Stimulated activated CD4-positive, alpha-beta T cell treated with anti-CD3 and anti-CD28 coated beads, Interleukin-2, amount 100 ng/mL, for 24 hours (primary cell): ENCODE measurements around the gene WNT1.

ENCODE experiments used
- DNase-seq, 2 donors: peaks; one replicate each; pipeline ENCODE4 v3.0.0-alpha.2; 2020

The WNT1 gene

DNA sequence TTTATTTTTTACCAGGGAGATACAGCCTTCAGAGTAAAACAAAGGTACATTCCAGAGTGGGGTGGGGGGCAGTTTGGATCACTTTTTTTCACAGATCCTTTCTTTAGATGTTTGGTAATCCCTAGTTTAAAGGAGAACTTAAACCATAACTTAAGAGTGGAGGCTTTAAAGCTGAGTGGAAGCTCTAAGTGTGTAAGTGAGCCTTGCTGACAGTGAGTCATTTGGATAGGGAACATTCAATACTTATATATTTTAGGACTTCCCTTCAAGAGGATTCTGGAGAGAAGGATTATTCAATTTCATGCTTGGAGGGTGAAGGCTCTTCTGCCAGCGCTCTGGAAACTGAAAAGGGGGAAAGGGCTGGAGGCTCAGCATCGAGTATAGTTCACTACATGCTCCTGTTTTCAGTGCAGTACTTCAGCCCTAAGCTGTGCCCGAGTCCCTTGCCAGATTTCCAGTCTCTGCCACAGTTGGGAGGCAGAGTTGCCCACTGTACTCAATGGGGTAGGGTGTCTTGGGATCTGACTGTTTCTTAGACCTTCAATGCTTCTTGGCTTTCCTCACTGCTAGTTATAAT lies 32.1 kb downstream of the WNT1 start:
- DNase-seq, result no peak

- DNase-seq, result no peak
Measured at GRCh38 chr12:49012739-49013138, 34.6 kb downstream of the WNT1 start.

- DNase-seq, result no peak
Measured at GRCh38 chr12:49013428-49013827, 35.3 kb downstream of the WNT1 start.

- no peak for DNase-seq
Measured at GRCh38 chr12:49014547-49014946, 36.4 kb downstream of the WNT1 start.

DNA sequence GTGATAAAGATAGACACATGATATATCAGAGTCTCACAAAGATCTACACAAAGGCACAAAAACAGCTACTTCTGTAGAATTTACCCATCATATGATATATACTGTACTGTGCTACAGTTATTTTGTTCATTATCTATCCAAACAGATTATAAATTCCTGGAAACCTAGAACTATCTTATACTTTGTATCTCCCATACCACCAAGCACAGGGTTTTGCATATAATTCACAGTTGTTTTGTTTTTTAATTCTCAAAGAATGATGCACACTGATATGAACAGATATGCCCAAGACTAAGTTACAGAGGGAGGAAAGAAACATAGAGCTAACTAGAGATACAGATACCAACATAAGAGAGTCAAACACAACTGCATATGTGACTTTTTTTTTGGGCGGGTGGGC lies 37.1 kb downstream of the WNT1 start:
- no peak for DNase-seq

GRCh38 chr12:49017891-49018260 lies 39.8 kb downstream of the WNT1 start:
- peak; percentile 55 to 61 for DNase-seq

DNA sequence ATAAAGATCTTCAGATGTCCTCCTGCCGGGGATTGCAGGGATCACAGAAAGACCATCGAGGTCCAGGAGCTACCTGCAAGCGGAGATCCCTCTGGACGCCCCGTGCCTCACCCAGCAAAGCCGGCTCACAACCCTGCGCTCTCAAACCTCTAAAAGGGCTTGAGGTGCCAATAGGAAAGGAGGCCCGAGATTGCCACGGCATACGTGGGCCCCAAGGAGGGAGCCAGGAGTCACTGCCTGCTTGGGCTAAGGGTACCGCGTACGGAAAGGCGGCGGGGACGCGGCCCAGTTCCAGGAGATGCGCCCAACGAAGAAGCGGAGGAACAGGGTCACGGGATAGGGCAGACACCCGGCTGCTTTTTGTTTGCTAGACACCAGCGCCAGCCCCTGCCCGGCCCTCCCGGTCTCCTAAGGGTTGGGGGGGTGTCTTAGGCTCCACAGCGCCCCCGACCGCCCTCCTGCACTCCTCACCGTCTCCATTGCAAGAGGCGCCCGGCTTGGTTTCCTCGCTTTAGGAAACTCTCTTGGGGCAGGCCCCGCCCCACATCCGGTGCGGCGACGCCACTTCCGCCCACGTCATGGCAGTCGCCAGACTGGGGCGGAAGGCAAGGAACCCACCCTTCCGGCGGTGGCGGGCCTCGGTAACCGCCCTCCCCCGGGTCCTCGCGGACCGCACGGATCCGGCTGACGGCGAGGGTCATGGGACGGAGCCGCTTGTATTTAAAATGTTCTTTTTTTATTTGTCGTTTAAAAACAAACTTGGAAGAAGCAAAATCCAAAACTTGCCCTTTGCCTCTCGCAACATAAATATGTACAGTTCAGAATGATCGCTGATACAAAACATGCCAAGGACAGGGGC lies 40.4 kb downstream of the WNT1 start, which contains the start of gene PRKAG1:
Gene PRKAG1, minus strand, starts transcription at position 516 of the 859 bp plus-strand sequence. Its CDS starts 36 bp downstream, at position 480.
- DNase-seq, result peak; percentile 94 to 95

DNA sequence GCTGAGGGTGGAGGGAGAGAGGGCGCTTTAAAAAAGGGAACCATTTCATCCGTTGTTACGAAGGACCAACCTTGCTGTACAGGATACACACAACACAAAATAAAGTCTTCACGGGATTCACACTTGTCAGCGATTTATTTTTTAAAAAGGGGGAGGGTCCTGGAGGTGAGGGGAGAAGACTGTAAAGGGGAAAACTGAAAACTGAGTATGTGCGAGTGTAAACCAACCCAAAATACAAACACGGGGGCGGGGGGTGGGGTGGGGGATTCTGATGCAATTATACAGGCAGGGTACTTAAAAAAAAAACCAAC lies 41.0 kb downstream of the WNT1 start:
- no peak for DNase-seq

- DNase-seq, result peak; percentile 41 to 48
Measured at GRCh38 chr12:49019443-49020324, 41.6 kb downstream of the WNT1 start.

- peak in 1 of 2 donors; percentile 18 for DNase-seq
Measured at GRCh38 chr12:49020441-49020840, 42.3 kb downstream of the WNT1 start.

- no peak for DNase-seq
Measured at GRCh38 chr12:49021292-49021915, 43.3 kb downstream of the WNT1 start.

GRCh38 chr12:49022558-49023178 lies 44.5 kb downstream of the WNT1 start:
- DNase-seq, result peak in 1 of 2 donors; percentile 16

DNA sequence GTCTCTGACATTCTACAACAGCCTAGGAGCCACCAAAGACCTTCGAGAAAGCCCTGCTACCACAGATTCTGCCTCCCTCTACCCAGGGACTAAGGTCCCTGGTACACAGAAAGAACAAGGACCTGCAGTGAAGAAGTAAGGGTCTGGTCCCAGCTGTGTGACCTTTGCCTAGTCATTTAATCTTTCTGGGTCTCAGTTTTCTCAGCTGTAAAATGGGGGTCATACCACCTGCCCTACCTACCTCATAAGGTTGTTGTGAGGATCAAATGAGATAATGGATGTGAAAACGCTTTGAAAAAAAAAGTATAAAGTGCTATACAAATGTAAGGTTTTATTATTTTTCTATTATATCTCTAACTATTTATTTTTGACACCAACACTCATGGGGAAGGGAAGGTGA lies 45.7 kb downstream of the WNT1 start:
- no peak for DNase-seq

- DNase-seq, result no peak
Measured at GRCh38 chr12:49024543-49024942, 46.4 kb downstream of the WNT1 start.

DNA sequence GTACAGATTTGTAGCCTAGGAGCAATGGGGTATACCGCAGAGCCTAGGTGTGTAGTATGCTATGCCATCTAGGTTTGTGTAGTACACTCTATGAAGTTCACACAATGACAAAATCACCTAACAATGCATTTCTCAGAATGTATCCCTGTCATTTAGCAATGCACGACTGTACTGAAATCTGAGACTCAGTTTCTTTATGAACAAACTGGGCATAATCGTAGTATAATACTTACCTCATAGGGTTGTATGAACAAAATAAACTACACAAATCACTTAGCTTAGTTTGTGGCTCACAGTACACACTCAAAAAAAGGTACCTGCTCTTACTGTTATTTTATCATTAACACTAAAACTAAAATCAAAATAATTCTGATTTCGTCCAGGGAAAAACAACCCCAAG lies 47.3 kb downstream of the WNT1 start:
- DNase-seq, result no peak

- no peak for DNase-seq
Measured at GRCh38 chr12:49026101-49026500, 48.0 kb downstream of the WNT1 start.

DNA sequence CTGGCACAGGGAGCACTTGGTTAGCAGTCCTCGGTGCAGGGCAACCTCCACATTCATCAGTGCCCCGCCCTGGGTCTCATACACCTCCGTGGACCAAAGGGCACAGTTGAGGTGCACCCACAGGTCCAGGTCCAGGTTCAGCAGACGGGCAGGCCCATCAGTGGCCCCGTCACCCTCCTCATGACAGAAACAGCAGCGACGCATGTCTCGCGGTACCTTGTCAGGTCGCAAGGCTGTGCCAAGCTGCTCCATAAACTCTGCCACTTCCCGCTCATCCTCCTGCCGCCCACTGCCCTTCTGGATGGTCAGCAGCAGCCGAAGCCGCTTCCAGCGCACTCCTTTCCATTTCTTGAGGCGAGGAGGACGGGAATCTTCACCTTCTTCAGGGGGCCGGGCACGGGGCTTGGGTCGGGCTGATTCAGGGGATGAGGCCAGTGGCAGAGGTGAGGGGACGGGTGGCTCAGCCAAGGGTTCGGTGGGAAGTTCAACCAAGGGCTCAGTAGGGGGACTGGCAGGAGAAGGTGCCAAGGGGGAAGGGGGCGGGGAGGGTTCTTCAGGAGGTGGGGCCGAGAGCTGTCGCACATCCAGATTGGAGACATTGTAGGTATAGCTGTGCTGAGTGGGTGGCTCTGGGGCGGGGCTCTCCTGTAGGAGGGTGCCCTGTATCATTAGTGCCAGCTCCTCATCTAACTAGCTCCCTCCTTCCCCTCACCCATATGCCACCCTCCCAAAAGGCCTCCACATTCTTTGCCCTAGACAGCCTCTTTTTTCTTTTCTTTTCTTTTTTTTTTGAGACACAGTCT lies 48.8 kb downstream of the WNT1 start:
- DNase-seq, result no peak

DNA sequence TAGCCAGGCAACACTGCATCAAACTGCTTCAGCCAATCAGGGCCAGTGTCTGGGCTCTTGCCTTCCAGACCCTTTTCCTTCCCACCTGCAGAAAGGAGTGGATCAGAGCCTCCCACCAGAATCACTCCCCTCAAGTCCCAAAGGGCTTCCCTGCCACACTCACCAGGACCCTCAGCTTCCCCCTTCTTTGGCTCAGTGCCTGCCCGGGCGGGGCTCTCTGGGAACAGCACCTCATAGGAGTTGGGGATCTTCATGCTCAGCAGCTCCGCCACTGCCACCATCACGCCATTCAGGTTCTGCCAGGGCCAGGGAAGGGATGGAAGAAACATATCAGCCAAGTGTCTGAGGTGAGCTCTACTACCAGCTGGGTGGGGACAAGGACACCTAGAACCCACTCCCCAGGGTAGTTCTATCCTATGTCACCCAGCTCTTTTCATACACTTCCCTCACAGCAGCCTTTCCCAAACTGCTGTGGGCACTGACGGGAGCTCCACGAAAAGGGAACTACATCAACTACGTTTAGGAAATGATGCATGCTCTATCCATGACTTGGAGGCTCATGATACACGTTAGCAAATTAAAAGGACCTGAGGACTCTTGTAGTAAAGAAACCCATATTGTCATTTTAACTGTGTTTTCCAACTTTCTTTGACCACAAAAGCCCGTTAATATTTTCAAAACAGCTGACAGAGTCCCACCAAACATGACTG lies 49.9 kb downstream of the WNT1 start:
- no peak for DNase-seq

- DNase-seq, result no peak
Measured at GRCh38 chr12:49028666-49029275, 50.6 kb downstream of the WNT1 start.

GRCh38 chr12:49030119-49030518 lies 52.0 kb downstream of the WNT1 start:
- DNase-seq, result no peak
